GM18858 (cell line): ENCODE results near the gene ABCA2.

ENCODE experiments used
- ATAC-seq: cut with Tn5 transposase; IDR thresholded peaks from one replicate; pipeline ENCODE4 v1.9.1; 2021; ENCODE audit not compliant: unreplicated experiment

ABCA2 gene

GRCh38 chr9:136982232-136983051 lies 45.6 kb downstream of the ABCA2 start, which contains the start of gene LCNL1:
Gene LCNL1, plus strand, starts transcription at chr9:136982993. Its CDS starts 594 bp downstream, at chr9:136983587.
- ATAC-seq: no peak

- no peak for ATAC-seq
Observed at GRCh38 chr9:136981588-136982231, 46.3 kb downstream of the ABCA2 start.

- ATAC-seq: no peak
Observed at GRCh38 chr9:136980669-136981478, 47.2 kb downstream of the ABCA2 start.

GRCh38 chr9:136979769-136980587 lies 48.1 kb downstream of the ABCA2 start:
- no peak for ATAC-seq

GRCh38 chr9:136978865-136979544 lies 49.0 kb downstream of the ABCA2 start:
- no peak for ATAC-seq

- no peak for ATAC-seq
Observed at GRCh38 chr9:136978073-136978864, 49.8 kb downstream of the ABCA2 start.

- ATAC-seq: no peak
Observed at GRCh38 chr9:136977649-136978072, 50.4 kb downstream of the ABCA2 start.

- ATAC-seq: no peak
Observed at GRCh38 chr9:136977223-136977622, 50.8 kb downstream of the ABCA2 start, which contains the start of gene PTGDS. Gene PTGDS, plus strand, starts transcription at chr9:136977504. Its CDS starts 75 bp downstream, at chr9:136977579.

- ATAC-seq: no peak
Observed at GRCh38 chr9:136975644-136976043, 52.4 kb downstream of the ABCA2 start.

GRCh38 chr9:136974817-136975535 lies 53.1 kb downstream of the ABCA2 start:
- no peak for ATAC-seq

GRCh38 chr9:136973618-136974617 lies 54.1 kb downstream of the ABCA2 start:
- no peak for ATAC-seq

GRCh38 chr9:136972743-136973142 lies 55.3 kb downstream of the ABCA2 start:
- ATAC-seq: no peak

- ATAC-seq: no peak
Observed at GRCh38 chr9:136972335-136972734, 55.7 kb downstream of the ABCA2 start.

GRCh38 chr9:136971746-136972145 lies 56.3 kb downstream of the ABCA2 start:
- no peak for ATAC-seq

GRCh38 chr9:136970361-136970760 lies 57.7 kb downstream of the ABCA2 start:
- ATAC-seq: no peak

- no peak for ATAC-seq
Observed at GRCh38 chr9:136969774-136970173, 58.3 kb downstream of the ABCA2 start.

GRCh38 chr9:136969150-136969549 lies 58.9 kb downstream of the ABCA2 start:
- no peak for ATAC-seq
